ENCODE results near the gene KIAA0513.

- TF ChIP-seq, protein P1, sequence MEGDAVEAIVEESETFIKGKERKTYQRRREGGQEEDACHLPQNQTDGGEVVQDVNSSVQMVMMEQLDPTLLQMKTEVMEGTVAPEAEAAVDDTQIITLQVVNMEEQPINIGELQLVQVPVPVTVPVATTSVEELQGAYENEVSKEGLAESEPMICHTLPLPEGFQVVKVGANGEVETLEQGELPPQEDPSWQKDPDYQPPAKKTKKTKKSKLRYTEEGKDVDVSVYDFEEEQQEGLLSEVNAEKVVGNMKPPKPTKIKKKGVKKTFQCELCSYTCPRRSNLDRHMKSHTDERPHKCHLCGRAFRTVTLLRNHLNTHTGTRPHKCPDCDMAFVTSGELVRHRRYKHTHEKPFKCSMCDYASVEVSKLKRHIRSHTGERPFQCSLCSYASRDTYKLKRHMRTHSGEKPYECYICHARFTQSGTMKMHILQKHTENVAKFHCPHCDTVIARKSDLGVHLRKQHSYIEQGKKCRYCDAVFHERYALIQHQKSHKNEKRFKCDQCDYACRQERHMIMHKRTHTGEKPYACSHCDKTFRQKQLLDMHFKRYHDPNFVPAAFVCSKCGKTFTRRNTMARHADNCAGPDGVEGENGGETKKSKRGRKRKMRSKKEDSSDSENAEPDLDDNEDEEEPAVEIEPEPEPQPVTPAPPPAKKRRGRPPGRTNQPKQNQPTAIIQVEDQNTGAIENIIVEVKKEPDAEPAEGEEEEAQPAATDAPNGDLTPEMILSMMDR (IDR thresholded peaks at IDR 0.05) = no peak
- no peak for TF ChIP-seq ZNF219 (CRISPR knock-in tag; IDR thresholded peaks at IDR 0.05; ENCODE audit: borderline replicate concordance)
- TF ChIP-seq, protein P2, sequence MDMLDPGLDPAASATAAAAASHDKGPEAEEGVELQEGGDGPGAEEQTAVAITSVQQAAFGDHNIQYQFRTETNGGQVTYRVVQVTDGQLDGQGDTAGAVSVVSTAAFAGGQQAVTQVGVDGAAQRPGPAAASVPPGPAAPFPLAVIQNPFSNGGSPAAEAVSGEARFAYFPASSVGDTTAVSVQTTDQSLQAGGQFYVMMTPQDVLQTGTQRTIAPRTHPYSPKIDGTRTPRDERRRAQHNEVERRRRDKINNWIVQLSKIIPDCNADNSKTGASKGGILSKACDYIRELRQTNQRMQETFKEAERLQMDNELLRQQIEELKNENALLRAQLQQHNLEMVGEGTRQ (CRISPR knock-in tag; IDR thresholded peaks at IDR 0.05) = no peak
- TF ChIP-seq E2F4 (CRISPR knock-in tag; IDR thresholded peaks at IDR 0.05; ENCODE audit: borderline replicate concordance, low read depth) = no peak
- TF ChIP-seq TEAD1 (CRISPR knock-in tag; IDR thresholded peaks at IDR 0.05) = no peak
- no peak for TF ChIP-seq ARID4B (CRISPR knock-in tag; IDR thresholded peaks at IDR 0.05; ENCODE audit: borderline replicate concordance)
- TF ChIP-seq, protein P3, sequence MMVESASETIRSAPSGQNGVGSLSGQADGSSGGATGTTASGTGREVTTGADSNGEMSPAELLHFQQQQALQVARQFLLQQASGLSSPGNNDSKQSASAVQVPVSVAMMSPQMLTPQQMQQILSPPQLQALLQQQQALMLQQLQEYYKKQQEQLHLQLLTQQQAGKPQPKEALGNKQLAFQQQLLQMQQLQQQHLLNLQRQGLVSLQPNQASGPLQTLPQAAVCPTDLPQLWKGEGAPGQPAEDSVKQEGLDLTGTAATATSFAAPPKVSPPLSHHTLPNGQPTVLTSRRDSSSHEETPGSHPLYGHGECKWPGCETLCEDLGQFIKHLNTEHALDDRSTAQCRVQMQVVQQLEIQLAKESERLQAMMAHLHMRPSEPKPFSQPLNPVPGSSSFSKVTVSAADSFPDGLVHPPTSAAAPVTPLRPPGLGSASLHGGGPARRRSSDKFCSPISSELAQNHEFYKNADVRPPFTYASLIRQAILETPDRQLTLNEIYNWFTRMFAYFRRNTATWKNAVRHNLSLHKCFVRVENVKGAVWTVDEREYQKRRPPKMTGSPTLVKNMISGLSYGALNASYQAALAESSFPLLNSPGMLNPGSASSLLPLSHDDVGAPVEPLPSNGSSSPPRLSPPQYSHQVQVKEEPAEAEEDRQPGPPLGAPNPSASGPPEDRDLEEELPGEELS (CRISPR knock-in tag; IDR thresholded peaks at IDR 0.05) = no peak
- TF ChIP-seq KAT7 (CRISPR knock-in tag; IDR thresholded peaks at IDR 0.05; ENCODE audit: borderline replicate concordance) = no peak
- no peak for TF ChIP-seq SMAD4 (CRISPR knock-in tag; IDR thresholded peaks at IDR 0.05)
- no peak for TF ChIP-seq NR3C1 (CRISPR knock-in tag; conservative IDR thresholded peaks at IDR 0.05; ENCODE audit: low read depth)
- no peak for TF ChIP-seq ZBTB21 (CRISPR knock-in tag; IDR thresholded peaks at IDR 0.05; ENCODE audit: borderline replicate concordance)
Measured at GRCh38 chr16:84982434-84982833, 45.2 kb upstream of the KIAA0513 start.

Measured in WTC11 (cell line).